HG02973 (cell line): Measurements from ENCODE around the gene PSMB10.

Source experiments
- ATAC-seq: cut with Tn5 transposase; IDR thresholded peaks from one replicate; pipeline ENCODE4 v1.9.1; 2021; ENCODE audit warnings: moderate library complexity; ENCODE audit not compliant: unreplicated experiment

Gene PSMB10

GRCh38 chr16:67897231-67897630, 39.4 kb downstream of the PSMB10 start:
- ATAC-seq: no peak

- no peak for ATAC-seq
These were observed 42.8 kb downstream of the PSMB10 start for GRCh38 chr16:67893743-67894399.

GRCh38 chr16:67892899-67893742, 43.5 kb downstream of the PSMB10 start, which contains the start of gene PSKH1:
Gene PSKH1, plus strand, starts transcription at chr16:67893254. Its CDS starts 15,496 bp downstream, at chr16:67908750.
- ATAC-seq: peak; percentile 86

GRCh38 chr16:67892375-67892774, 44.3 kb downstream of the PSMB10 start:
- no peak for ATAC-seq

GRCh38 chr16:67888331-67888730, 48.3 kb downstream of the PSMB10 start:
- ATAC-seq: no peak

GRCh38 chr16:67886387-67886786, 50.3 kb downstream of the PSMB10 start:
- ATAC-seq: no peak

- no peak for ATAC-seq
These were observed 50.7 kb downstream of the PSMB10 start for GRCh38 chr16:67885976-67886375.

GRCh38 chr16:67885545-67885944, 51.1 kb downstream of the PSMB10 start:
- ATAC-seq: no peak

GRCh38 chr16:67884684-67885083, 52.0 kb downstream of the PSMB10 start, which contains the start of gene NRN1L:
Gene NRN1L, plus strand, starts transcription at chr16:67884885. Its CDS starts 19 bp downstream, at chr16:67884904.
- ATAC-seq: no peak
